HEK293 (cell line): ENCODE data around the gene VPS13C.

ENCODE experiments used
- CTCF ChIA-PET: fragments of 350-600 bp; formaldehyde crosslinking; extraction: SDS; loops from one replicate; lab custom pipeline; 2021; ENCODE audit warnings: antibody characterized with exemption; lab: Yijun Ruan, JAX
- POLR2A ChIA-PET: fragments of 300-600 bp; formaldehyde crosslinking; extraction: SDS; loops from one replicate; lab custom pipeline; 2020; ENCODE audit warnings: antibody characterized with exemption, inconsistent platforms; lab: Yijun Ruan, JAX
- H3K27ac ChIP-seq: fragments of 200-500 bp; sonication (Bioruptor generic); 2 replicates; pipeline ENCODE4 v1.5.1; 2014; ENCODE audit warnings: low read depth, low read length, control low read depth, inconsistent platforms; ENCODE audit errors: extremely low read depth
- H3K36me3 ChIP-seq, 2 experiments: fragments of 200-500 bp in 1 of 2; sonication (Bioruptor generic) in 1 of 2; 1 replicate in 1 of 2; 2 replicates in 1 of 2; pipeline ENCODE4 v1.5.1; 2014 to 2017; ENCODE audit warnings: inconsistent platforms in 2 of 2, low read length in 2 of 2; ENCODE audit not compliant: control insufficient read depth in 2 of 2, insufficient read depth in 1 of 2
- H3K4me1 ChIP-seq: fragments of 200-500 bp; sonication (Bioruptor generic); 2 replicates; pipeline ENCODE4 v1.5.1; 2014; ENCODE audit warnings: mild to moderate bottlenecking, low read length, inconsistent platforms; ENCODE audit not compliant: control insufficient read depth, insufficient read depth
- H3K4me3 ChIP-seq: 2 replicates; pipeline ENCODE4 v1.5.1; 2011; ENCODE audit warnings: low read depth, mild to moderate bottlenecking, control low read depth, low read length, moderate library complexity
- H3K9me3 ChIP-seq: fragments of 200-500 bp; sonication (Bioruptor generic); 2 replicates; pipeline ENCODE4 v1.5.1; 2014; ENCODE audit warnings: low read depth, low read length, inconsistent platforms; ENCODE audit not compliant: control insufficient read depth, insufficient read depth
- GLI4 ChIP-seq: fragments of 450-650 bp; formaldehyde crosslinking; IDR thresholded peaks from 2 replicates; pipeline ENCODE4 v1.5.1; 2016; ENCODE audit warnings: missing biosample characterization, missing genetic modification characterization
- HIC1 ChIP-seq: fragments of 450-650 bp; formaldehyde crosslinking; IDR thresholded peaks from 2 replicates; pipeline ENCODE4 v1.5.1; 2016; ENCODE audit warnings: missing biosample characterization, missing genetic modification characterization
- PRDM10 ChIP-seq: fragments of 450-650 bp; formaldehyde crosslinking; IDR thresholded peaks from 2 replicates; pipeline ENCODE4 v1.5.1; 2016; ENCODE audit warnings: missing biosample characterization, missing genetic modification characterization
- SALL2 ChIP-seq: fragments of 450-650 bp; formaldehyde crosslinking; IDR thresholded peaks from 2 replicates; pipeline ENCODE4 v1.5.0; 2017; ENCODE audit warnings: missing biosample characterization, mild to moderate bottlenecking, missing genetic modification characterization, borderline replicate concordance
- SCRT2 ChIP-seq: fragments of 450-650 bp; formaldehyde crosslinking; IDR thresholded peaks from 2 replicates; pipeline ENCODE4 v1.5.1; 2016; ENCODE audit warnings: missing biosample characterization, missing genetic modification characterization
- TRIM28 ChIP-seq: IDR thresholded peaks from 2 replicates; pipeline ENCODE4 v1.6.1; 2011; ENCODE audit warnings: low read length, control low read depth, borderline replicate concordance
- WT1 ChIP-seq: fragments of 450-650 bp; formaldehyde crosslinking; IDR thresholded peaks from 2 replicates; pipeline ENCODE4 v1.5.1; 2016; ENCODE audit warnings: missing biosample characterization, missing genetic modification characterization
- ZBTB8A ChIP-seq: fragments of 450-650 bp; formaldehyde crosslinking; IDR thresholded peaks from 2 replicates; pipeline ENCODE4 v1.5.1; 2016; ENCODE audit warnings: missing biosample characterization, missing genetic modification characterization
- ZNF175 ChIP-seq: fragments of 450-650 bp; formaldehyde crosslinking; IDR thresholded peaks from 2 replicates; pipeline ENCODE4 v1.5.1; 2016; ENCODE audit warnings: missing biosample characterization, missing genetic modification characterization
- ZNF184 ChIP-seq: fragments of 450-650 bp; IDR thresholded peaks from 2 replicates; pipeline ENCODE4 v1.5.1; 2018; ENCODE audit warnings: missing biosample characterization, mild to moderate bottlenecking, missing genetic modification characterization
- ZNF23 ChIP-seq: fragments of 450-650 bp; formaldehyde crosslinking; IDR thresholded peaks from 2 replicates; pipeline ENCODE4 v1.5.1; 2016; ENCODE audit warnings: missing biosample characterization, missing genetic modification characterization, borderline replicate concordance
- ZNF248 ChIP-seq: fragments of 450-650 bp; formaldehyde crosslinking; IDR thresholded peaks from 2 replicates; pipeline ENCODE4 v1.5.1; 2017; ENCODE audit warnings: missing biosample characterization, missing genetic modification characterization
- ZNF404 ChIP-seq: fragments of 450-650 bp; formaldehyde crosslinking; IDR thresholded peaks from 2 replicates; pipeline ENCODE4 v1.5.1; 2017; ENCODE audit warnings: missing biosample characterization, missing genetic modification characterization
- ZNF48 ChIP-seq: fragments of 450-650 bp; formaldehyde crosslinking; IDR thresholded peaks from 2 replicates; pipeline ENCODE4 v1.5.1; 2016; ENCODE audit warnings: missing biosample characterization, missing genetic modification characterization
- ZNF514 ChIP-seq: fragments of 450-650 bp; formaldehyde crosslinking; IDR thresholded peaks from 2 replicates; pipeline ENCODE4 v1.5.1; 2016; ENCODE audit warnings: missing biosample characterization, missing genetic modification characterization
- ZNF654 ChIP-seq: fragments of 450-650 bp; formaldehyde crosslinking; IDR thresholded peaks from 2 replicates; pipeline ENCODE4 v1.5.1; 2016; ENCODE audit warnings: low read depth, missing biosample characterization, missing genetic modification characterization
- TF ChIP-seq, protein P1 (sequence below): fragments of 450-650 bp; formaldehyde crosslinking; conservative IDR thresholded peaks from 2 replicates; pipeline ENCODE4 v1.5.1; 2016; ENCODE audit warnings: low read depth, missing biosample characterization, missing genetic modification characterization

Gene VPS13C

GRCh38 chr15:62104846-62105245 lies 44.6 kb upstream of the VPS13C start (continued):
- TF ChIP-seq ZNF23 (tag by site-specific recombination): no peak
- TF ChIP-seq PRDM10 (tag by site-specific recombination): no peak
- no peak for TF ChIP-seq TRIM28
- no peak for TF ChIP-seq WT1 (tag by site-specific recombination)
- no peak for TF ChIP-seq ZBTB8A (tag by site-specific recombination)
- no peak for TF ChIP-seq ZNF654 (tag by site-specific recombination)
- TF ChIP-seq ZNF175 (tag by site-specific recombination): no peak
- TF ChIP-seq ZNF514 (tag by site-specific recombination): no peak

GRCh38 chr15:62104401-62104800 lies 44.2 kb upstream of the VPS13C start:
- ChIA-PET CTCF (interaction anchor here (2.1 kb wide), 1 partner anchor 20 kb away, joined by 4 read pairs; no protein-coding TSS in a partner anchor), POLR2A (no interaction called here)
- 0 out of 2 replicates have a peak, but pooled peaks cover 2% of the 10 kb centered on the region for H3K4me1 ChIP-seq
- no peak overlapping the region for H3K4me3 ChIP-seq
- TF ChIP-seq SALL2 (tag by site-specific recombination) (no peak), SCRT2 (tag by site-specific recombination) (no peak)
- no peak overlapping the region for H3K27ac ChIP-seq
- no peaks in the 10 kb centered on the region for H3K9me3 ChIP-seq
- no peaks in the 10 kb centered on the region for H3K36me3 ChIP-seq

- no peaks in the 10 kb centered on the region for H3K36me3 ChIP-seq
- no peak for TF ChIP-seq GLI4 (tag by site-specific recombination)
- TF ChIP-seq, all 188 proteins: peak for 0
- no peaks in the 10 kb centered on the region for H3K4me1 ChIP-seq
- H3K4me3 ChIP-seq: no peak overlapping the region
- H3K9me3 ChIP-seq: no peaks in the 10 kb centered on the region
- CTCF ChIA-PET: interaction anchor here (2.1 kb wide), 1 partner anchor 21 kb away, joined by 4 read pairs; no protein-coding TSS in a partner anchor
- POLR2A ChIA-PET: no interaction called here
- no peak overlapping the region for H3K27ac ChIP-seq
These were observed 43.2 kb upstream of the VPS13C start for GRCh38 chr15:62103431-62103830.

GRCh38 chr15:62099094-62099601 lies 38.9 kb upstream of the VPS13C start:
- no peaks in the 10 kb centered on the region for H3K9me3 ChIP-seq
- CTCF ChIA-PET: interaction anchor here (0.6 kb wide), 1 partner anchor 57 kb away, joined by 3 read pairs; no protein-coding TSS in a partner anchor
- no peaks in the 10 kb centered on the region for H3K4me1 ChIP-seq
- no peaks in the 10 kb centered on the region for H3K36me3 ChIP-seq
- POLR2A ChIA-PET: no interaction called here
- no peak overlapping the region for H3K4me3 ChIP-seq
- no peak overlapping the region for H3K27ac ChIP-seq
- no peak for TF ChIP-seq ZNF248 (tag by site-specific recombination)
- no peak for TF ChIP-seq ZNF48
- TF ChIP-seq, protein P1, sequence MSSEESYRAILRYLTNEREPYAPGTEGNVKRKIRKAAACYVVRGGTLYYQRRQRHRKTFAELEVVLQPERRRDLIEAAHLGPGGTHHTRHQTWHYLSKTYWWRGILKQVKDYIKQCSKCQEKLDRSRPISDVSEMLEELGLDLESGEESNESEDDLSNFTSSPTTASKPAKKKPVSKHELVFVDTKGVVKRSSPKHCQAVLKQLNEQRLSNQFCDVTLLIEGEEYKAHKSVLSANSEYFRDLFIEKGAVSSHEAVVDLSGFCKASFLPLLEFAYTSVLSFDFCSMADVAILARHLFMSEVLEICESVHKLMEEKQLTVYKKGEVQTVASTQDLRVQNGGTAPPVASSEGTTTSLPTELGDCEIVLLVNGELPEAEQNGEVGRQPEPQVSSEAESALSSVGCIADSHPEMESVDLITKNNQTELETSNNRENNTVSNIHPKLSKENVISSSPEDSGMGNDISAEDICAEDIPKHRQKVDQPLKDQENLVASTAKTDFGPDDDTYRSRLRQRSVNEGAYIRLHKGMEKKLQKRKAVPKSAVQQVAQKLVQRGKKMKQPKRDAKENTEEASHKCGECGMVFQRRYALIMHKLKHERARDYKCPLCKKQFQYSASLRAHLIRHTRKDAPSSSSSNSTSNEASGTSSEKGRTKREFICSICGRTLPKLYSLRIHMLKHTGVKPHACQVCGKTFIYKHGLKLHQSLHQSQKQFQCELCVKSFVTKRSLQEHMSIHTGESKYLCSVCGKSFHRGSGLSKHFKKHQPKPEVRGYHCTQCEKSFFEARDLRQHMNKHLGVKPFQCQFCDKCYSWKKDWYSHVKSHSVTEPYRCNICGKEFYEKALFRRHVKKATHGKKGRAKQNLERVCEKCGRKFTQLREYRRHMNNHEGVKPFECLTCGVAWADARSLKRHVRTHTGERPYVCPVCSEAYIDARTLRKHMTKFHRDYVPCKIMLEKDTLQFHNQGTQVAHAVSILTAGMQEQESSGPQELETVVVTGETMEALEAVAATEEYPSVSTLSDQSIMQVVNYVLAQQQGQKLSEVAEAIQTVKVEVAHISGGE (tag by site-specific recombination): no peak
- TF ChIP-seq ZNF184 (tag by site-specific recombination): no peak
- TF ChIP-seq ZNF404 (tag by site-specific recombination): no peak
- TF ChIP-seq HIC1: no peak
